HG03439 (cell line): Measurements from ENCODE around the gene ASTN2.

Experiments
- ATAC-seq: cut with Tn5 transposase; IDR thresholded peaks from one replicate; pipeline ENCODE4 v1.9.1; 2021; ENCODE audit warnings: mild to moderate bottlenecking, moderate library complexity; ENCODE audit not compliant: unreplicated experiment

The ASTN2 gene, protein sequence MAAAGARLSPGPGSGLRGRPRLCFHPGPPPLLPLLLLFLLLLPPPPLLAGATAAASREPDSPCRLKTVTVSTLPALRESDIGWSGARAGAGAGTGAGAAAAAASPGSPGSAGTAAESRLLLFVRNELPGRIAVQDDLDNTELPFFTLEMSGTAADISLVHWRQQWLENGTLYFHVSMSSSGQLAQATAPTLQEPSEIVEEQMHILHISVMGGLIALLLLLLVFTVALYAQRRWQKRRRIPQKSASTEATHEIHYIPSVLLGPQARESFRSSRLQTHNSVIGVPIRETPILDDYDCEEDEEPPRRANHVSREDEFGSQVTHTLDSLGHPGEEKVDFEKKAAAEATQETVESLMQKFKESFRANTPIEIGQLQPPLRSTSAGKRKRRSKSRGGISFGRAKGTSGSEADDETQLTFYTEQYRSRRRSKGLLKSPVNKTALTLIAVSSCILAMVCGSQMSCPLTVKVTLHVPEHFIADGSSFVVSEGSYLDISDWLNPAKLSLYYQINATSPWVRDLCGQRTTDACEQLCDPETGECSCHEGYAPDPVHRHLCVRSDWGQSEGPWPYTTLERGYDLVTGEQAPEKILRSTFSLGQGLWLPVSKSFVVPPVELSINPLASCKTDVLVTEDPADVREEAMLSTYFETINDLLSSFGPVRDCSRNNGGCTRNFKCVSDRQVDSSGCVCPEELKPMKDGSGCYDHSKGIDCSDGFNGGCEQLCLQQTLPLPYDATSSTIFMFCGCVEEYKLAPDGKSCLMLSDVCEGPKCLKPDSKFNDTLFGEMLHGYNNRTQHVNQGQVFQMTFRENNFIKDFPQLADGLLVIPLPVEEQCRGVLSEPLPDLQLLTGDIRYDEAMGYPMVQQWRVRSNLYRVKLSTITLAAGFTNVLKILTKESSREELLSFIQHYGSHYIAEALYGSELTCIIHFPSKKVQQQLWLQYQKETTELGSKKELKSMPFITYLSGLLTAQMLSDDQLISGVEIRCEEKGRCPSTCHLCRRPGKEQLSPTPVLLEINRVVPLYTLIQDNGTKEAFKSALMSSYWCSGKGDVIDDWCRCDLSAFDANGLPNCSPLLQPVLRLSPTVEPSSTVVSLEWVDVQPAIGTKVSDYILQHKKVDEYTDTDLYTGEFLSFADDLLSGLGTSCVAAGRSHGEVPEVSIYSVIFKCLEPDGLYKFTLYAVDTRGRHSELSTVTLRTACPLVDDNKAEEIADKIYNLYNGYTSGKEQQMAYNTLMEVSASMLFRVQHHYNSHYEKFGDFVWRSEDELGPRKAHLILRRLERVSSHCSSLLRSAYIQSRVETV (N-terminal part only)

DNA sequence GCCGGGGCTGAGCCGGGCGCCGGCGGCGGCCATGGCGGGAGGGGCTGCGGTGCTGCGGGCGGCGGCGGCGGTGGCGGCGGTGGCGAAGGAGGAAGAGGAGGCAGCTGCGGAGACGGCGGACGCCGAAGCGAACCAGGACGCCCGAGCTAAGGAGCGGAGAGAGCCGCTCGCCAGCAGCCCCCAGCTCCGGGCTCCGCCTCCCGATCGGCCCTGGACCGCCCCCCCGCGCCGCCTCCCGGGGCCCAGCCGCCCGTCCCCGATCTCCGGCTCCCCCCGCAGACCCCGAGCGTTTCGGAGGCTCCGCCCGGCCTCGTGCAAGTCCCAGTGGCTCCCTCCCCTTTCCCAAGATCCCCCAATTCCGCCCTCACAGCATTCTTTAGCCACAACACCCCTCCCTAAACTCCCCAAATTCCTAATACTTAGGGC is at the start of gene ASTN2:
Gene ASTN2, minus strand, starts transcription at position 152 of the 426 bp plus-strand sequence. Its CDS starts 119 bp downstream, at position 33.
- ATAC-seq: no peak

DNA sequence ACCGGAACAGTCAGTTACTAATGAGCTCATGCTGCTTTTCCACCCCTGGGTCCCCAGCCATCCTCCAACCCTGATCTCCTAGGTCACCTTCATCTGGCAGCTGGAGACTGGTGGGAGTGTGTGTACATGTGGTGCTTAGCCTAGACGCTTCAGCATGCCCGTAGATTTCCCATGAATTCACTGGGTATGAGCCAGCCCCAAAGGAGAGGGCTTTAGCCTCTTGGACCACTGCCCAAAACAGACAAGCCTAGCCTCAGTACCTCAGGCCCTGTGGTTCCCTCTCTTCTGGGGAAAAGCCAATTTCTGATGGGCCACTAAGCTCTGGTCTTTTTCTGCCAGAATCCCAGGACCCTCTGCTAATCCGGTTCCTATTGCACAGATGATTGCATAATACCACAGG is 48.0 kb upstream of the ASTN2 start:
- ATAC-seq: no peak

DNA sequence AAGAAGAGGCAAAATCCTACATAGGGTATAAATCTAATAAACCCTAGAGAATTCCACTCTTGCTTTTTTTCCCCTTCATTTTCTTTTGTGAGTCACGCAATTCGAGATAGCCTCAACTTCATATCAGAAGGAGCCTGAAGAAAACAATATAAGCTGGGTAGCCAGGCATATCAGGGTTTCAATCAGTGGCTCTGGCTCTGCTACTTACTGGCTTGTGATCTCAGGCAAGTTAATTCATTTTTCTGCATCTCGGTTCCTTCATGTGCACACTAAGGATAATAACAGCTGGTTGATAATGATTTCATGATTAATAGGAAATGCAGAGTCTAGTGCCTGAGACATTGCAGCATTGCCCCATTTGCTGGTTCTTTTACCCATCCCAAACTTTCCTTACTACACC is 46.5 kb upstream of the ASTN2 start:
- ATAC-seq: no peak

DNA sequence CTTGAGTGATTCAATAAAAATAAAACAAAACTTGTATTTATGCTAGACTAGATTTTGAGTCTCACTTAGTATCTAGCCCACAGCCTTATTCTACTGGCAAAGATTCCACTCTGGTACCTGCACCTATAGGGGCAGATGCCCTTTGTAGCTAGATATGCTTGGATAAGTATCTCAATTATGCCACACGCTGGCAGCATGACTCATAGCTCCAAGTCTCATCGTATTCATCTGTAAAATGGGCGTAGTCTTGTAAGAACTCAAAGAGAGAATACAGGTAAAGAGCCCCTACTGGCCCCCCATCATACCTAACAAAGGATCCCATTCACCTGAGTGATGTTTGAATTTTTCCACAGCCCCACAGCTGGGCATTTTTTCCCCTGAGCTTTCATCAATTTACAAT is 45.9 kb upstream of the ASTN2 start:
- no peak for ATAC-seq

DNA sequence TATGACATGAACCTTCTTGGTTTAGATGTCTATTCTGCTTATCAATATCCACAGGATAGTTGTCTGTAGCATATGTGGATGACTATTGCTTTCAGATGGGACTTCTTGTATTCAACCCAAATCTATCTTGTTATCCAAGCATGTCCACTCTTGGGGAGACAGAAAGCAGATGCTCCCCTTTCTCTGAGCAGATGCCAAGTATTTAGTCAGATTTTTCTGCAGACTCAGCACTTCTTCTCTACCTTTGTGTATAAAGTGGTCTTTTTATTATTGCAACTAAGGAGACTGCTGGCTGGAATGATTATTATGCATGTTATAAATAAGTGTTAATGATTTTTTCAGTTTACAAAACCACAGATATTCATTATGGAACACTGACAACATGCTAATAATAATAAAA is 45.1 kb upstream of the ASTN2 start:
- no peak for ATAC-seq

DNA sequence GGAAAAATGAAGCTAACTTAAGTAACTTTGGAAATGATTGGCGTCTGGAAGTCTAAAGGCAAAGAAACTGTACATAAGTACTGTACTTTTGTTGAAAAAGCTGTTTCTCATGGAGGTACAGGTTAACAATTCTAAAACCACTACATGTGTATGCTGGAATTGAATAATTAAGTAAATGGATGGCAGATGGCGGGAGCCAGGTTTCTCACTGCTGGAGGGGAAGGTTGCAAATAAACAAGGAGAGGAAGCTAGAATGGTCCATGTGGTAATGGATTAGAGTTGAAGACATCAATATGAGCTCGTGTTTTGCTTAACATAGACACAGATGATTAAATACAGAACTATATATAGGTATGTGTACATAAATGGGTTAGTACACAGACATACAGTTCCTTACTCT is 43.2 kb upstream of the ASTN2 start:
- no peak for ATAC-seq

DNA sequence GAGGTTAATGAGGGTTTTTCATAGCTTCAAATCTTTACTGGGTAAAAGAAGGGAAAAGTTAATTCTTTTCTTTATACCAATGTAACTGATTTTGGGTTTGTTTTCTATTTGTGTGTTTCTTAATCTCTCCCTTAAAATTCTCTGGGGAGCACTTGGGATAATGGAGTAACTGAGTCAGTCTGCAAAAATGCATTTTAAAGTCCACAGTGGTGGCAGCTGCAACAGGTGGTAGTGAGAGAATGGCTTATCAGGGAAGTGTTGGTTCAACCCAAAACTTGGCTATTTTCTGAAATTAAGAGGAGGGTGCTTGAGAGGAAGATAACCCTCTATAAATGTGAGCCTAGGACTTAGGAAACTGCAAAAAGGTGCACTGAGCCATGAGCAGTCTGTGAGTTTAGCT is 39.9 kb upstream of the ASTN2 start:
- no peak for ATAC-seq

DNA sequence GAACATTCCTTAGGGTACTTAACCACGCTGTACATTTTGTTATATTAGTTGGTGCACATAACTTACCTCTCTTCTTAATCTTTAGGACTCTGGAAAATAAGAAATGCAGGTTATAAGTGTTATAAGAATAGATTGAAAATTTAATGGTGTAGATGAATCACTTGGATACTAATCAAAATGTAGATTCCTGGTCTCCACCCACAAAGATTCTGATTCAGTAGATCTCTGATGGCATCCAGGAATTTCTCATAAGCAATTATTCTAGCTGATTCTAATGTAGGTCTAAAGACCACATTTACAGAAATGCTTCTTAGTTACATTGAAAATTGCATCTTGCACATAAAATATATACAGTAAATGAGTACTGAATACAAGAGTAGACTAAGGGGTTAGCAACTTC is 38.9 kb upstream of the ASTN2 start:
- no peak for ATAC-seq

DNA sequence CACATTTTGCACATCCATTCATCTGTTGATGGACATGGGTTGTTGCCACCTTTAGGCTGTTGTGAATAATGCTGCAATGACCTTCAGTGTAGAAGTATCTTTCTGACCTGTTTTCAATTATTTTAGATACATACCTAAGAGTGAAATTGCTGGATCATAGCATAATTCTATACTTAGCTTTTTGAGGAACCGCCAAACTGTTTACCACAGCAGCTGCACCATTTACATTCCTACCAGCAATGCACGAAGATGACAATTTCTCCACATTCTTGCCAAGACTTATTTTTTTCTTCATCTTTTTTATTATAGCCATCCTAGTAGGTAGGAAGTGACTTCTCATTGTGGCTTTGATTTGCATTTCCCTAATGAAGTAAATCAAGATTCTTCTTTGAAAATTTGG is 36.5 kb upstream of the ASTN2 start:
- no peak for ATAC-seq

DNA sequence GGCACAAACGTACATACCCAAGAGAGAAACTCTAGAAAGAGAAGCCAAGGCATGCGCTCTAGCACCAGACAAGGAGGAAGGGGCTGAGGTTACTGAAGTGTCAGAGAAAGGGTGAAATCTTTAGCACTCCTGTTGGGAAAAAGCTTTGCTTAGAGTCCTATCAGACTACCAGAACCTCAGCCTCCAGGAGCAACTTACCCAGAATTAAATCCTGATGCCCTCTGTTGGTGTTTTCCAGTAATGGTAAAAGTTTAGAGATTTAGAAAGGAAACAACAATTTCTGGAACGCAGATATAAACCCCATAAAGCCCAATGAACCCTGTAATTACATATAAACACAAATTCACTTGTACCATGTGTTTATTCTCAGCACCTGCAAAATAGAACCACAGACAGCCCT is 33.2 kb upstream of the ASTN2 start:
- ATAC-seq: no peak

DNA sequence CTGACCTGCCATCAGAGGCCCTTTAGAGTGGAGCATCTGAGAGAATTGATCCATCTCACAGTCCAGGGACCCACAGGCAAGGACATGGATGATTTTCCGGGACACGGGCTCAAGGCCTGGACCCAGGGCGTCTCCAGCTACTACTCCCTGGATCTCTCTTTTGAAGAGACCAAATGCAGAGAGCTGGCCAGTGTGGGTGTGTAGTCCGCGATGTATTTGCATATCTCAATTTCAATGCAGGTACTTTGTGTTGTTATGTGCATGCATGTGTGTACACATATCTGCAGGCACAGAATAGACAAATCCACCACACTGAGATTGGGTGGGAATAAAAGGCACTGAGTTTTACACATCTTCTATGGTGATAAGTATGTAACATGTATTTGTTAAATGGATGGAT is 30.8 kb upstream of the ASTN2 start:
- no peak for ATAC-seq

DNA sequence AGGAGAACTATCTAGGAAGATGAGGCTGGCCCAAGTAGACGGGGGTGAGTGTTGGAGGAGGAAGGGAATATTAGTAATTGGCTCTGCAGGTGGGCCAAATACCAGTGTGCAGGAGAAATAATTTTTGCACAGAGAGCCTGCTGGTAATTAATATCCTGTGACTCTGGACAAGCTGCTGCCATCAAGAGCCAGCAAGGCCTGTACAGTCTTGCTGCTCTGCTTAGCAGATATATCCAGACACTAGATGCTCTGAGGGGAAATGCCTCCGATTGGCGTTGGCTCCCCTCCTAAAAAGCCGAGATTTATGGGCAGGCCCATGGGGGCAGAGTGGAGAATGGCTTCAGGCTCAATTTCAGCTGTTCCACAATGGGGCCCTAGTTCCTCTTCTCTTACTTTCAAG is 29.6 kb upstream of the ASTN2 start:
- ATAC-seq: no peak

DNA sequence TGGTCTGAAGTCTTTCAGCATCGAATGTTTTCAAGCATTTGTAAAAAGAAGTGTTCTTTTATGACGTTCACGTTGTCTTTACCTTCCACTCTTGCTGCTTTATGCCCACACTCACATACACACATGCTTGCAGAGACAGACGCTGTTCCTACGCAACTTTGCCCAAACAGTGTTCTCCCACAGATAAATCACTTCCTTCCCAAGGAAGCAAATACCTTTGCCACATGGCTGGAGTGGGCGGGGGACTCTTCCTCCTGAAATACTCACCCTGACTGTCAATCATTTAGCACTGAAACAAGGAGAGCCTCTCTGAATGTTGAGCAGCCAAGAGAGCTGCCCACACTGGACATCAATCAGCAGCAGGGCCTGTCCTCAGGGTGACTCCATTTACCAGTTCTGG is 22.4 kb upstream of the ASTN2 start:
- no peak for ATAC-seq

DNA sequence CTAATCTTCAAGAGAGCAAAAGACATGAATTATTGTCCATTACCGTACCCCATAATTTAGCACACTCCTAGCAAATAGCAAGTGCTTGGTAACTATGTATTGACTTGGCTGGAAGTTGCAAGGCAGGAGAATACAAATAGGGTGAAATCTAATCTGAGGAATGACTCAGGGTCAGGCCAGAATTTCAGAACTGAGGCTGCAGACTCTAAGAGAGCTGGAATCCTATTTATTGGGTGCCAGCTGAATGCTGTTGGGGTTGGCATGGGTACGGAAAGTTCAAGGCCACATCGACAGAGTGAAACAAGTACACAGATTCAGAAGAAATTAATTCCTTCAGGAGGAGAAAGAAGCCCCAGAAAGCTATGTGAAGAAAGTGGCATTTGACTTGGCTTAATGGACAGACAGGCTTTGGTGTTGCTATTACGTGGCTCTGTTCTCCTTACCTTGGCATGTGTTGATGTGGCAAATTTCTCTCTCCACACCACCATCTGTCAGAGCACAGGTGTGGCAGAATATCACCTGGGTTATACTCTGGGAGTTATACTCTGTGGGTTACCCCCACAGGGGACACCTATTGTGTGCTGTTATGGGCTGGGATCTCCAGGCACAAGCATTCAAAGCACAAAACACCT is 20.9 kb upstream of the ASTN2 start:
- ATAC-seq: no peak

DNA sequence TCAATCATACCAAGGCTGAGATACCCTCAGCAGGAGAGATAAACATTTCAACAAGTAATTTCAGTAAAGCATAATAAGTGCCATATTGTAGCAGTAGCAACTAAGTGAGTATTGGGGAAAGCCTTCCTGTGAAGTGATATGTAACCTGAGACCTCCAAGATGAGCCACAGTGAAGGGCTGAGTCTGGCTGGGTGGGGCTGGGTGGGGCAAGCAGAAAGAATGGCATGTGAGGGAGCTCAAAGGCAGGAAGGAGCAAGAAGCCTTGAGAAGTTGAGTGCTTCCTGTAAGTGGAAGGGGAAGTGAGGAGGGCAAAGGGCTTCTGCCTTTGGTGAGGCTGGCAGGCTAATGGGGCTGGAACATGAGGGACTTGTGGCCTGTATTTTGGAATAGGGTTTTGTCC is 19.7 kb upstream of the ASTN2 start:
- no peak for ATAC-seq

DNA sequence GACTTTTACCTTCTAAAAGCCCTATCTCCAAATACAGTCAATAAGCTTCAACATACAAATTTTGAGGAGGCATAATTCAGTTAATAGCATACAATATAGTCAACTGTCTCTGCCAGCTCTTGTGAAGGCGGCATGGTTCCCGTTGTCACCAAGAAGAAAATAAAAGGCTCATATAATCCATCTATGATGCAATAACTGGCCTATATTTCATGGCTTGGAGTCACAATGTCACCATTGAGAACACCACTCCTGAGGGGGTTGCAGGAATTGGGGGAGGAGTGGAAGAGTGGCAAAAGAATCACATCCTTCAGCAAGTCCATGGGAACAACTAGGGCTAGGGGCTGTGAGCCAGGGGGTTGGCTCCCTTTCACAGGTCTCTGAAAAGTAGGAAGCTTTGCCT is 16.0 kb upstream of the ASTN2 start:
- ATAC-seq: no peak

DNA sequence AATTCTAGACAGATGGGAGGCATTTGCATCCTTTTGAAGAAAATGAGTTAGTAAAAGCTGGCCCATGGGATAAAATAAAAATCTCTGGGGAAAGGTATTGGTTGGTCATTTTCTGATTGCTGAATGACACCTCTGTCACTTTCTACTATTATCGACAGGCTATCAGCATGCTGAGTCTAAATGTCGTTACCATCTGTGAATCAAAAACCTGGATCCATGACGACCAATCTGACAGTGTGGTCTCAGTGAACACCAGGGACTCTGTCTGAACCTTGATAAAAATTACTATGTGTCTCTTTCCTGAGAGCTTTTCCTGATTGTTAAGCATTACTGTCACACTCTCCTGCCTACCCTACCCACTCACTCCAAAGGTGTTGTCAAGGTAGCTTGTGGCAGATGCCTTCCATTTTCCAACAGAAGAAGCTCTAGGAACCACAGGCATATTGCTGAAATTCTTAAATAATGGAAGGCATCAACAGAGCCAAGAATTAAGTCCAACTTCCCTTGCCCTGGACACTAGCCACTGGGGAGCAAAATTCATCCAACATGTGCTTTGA is 12.6 kb upstream of the ASTN2 start:
- no peak for ATAC-seq

DNA sequence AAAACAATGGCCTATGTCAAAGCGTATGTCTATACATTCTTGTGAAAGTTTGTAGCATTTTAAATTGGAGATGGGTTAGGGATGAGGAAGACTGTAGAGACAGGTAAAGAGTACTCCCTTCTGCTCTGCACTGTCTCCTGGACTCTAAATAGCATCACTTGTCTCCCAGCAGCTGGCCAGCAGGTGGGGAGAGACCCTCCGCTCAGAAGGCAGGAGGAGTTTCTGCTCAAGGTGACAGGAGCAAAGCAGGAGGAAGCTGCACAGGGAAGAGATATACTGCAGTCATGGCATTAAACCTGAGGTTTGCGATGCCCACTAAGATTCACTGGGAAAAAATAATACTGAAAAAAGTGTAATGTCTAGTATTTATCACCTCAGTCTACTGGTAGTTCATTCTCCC is 10.7 kb upstream of the ASTN2 start:
- ATAC-seq: no peak

DNA sequence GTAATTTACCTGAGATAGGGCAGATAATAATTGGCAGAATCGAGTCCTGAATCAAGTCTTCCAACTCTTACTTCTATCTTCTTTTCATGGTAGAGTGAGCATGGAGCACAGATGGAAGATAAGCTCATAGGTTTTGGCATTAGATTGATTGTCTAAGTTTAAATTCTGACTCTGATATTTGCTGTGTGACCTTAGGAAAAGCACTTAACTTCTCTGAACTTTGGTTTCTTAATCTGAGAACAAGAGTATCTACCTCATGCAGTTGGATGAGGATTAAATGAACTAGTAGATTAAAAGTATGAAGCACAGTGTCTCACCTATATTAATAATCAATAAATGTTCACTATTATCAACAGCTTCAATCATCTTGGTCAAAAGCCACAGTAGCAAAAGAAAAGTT is 9.4 kb upstream of the ASTN2 start:
- ATAC-seq: no peak

DNA sequence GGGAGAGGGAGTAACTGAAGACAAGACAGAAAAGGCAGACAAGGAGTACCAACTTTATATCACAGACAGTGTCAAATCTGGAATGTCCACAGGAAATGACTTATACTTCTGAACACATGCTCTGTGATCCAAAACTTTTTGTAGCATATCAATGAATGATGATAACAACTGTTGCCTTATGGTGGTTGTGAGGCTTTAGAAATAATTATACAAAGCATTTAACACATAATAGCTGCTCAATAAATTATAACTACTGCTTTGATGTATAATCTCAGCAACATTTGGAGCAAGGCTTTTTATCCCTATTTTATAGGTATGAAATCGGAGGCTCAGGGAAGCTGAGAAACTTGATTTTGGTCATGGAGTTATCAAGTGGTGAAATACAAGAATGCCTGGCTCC is 3.3 kb upstream of the ASTN2 start:
- ATAC-seq: no peak

DNA sequence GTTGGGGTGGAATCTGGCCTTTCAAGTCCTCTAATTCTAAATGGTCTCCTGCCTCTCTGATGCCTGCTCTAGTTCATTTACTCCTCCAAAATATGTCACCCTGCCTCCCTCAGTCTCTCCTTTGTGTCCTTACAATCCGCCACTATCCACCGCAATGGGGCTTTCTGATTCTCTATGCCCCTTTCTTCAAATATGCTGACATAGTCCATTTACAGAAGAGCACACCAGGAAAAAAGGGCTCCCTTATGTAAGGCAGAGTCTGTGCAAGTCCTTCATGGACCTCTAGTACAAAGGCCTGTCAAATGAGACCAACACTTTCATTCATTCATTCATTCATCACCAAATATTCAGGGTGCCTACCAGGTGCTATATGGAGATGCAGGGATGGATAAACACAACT is 2.0 kb upstream of the ASTN2 start:
- ATAC-seq: no peak
